Activated CD4-positive, alpha-beta T cell treated with anti-CD3 and anti-CD28 coated beads for 1 hour (primary cell): Measurements from ENCODE around the gene BCL2L14.
"Not testable (repeated sequence)": the region's sequence is repeated elsewhere in the genome, so short reads cannot be mapped to it uniquely, and the experiment has no call there.

Experiments used
- DNase-seq: peaks from one replicate; pipeline ENCODE4 v3.0.0-alpha.2; 2020

The BCL2L14 gene

DNA sequence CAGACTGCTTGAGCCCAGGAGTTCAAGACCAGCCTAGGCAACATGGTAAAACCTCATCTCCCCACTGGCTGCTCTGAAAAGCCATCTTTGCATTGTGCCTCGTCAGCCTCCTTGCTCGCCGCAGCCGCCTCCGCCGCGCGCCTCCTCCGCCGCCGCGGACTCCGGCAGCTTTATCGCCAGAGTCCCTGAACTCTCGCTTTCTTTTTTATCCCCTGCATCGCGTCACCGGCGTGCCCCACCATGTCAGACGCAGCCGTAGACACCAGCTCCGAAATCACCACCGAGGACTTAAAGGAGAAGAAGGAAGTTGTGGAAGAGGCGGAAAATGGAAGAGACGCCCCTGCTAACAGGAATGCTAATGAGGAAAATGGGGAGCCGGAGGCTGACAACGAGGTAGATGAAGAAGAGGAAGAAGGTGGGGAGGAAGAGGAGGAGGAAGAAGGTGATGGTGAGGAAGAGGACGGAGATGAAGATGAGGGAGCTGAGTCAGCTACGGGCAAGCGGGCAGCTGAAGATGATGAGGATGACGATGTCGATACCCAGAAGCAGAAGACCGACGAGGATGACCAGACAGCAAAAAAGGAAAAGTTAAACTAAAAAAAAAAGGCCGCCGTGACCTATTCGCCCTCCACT is 40.3 kb downstream of the BCL2L14 start:
- not testable (repeated sequence) for DNase-seq

DNA sequence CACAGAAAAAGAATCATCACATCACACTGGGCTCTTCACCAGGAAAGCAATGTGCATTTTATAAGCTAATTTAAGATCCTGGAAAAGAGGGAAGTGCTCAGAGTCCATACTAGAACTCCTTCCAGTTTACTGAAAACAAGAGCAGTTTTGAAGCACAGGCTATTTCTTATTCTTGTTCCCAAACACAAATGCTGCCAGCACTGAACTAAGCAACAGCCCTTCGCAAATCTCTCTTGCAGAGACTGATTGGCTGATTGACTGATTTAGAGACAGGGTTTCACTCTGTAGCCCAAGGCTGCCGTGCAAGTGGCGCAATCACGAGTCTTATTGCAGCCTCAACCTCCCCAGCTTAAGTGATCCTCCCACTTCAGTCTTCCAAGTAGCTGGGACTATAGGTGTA is 44.8 kb downstream of the BCL2L14 start:
- no peak for DNase-seq

DNA sequence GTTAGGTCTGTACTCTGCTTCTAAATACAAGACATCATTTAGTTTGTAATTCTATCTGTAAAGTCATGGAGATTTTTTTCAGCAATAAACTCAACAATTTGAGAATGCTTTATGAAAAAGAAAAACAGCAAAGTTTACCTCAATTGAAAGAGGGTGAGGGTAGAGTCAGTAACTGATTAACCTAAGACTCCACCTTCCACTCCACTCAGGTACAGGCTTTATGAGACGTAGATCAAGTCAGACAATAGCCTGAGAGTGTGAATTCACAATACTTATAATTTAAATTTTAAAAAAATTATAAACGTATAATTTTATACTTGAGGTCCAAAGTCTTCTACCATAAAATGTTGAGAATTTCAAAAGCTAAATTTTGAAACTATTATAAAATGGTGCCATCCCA is 45.9 kb downstream of the BCL2L14 start:
- DNase-seq, result no peak

DNA sequence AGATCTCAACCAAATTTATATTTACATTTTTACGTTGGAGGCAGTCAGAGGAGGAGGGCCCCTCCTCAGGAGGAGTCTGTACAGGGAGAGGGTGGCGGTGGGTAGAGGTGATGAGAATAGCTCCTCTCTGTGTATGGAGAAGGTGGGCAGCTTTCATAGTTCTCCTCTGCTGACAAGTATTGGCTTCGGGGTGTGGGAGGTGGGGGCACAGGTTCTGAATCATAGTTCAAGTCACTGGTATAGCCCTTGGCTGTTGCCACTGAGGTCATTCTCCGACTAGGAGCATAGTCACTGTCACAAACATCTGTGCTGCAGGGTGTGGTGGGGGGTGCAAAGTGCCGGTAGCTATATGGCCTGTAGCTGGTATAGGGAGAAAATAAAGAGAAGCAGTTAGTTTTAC is 50.3 kb downstream of the BCL2L14 start:
- no peak for DNase-seq

DNA sequence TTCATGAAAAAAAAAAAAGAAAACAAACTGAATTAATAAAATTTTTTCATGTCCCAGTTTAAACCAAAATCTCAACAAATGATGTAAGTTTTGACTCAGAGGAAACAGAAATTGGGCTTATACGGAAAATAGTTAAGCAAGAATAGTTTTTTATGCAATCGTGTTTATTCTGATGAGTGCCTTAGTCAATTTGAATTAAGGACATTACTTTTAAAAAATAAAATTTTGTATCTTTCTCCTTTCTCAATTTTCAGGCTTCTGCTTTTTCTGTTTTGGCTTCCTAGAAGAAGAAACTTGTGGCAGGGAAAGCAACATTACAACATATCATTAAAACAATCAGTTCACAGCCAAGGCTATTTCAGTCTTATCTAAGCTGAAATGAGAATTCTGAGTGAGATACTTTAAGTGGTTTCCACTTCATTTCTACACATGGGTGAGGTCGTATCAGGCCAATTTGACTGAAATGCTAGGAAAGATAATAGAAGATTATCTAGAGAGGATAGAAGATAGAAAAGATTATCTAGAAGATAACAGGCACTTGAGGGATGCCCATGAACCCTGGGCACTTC is 52.4 kb downstream of the BCL2L14 start:
- DNase-seq, result no peak

DNA sequence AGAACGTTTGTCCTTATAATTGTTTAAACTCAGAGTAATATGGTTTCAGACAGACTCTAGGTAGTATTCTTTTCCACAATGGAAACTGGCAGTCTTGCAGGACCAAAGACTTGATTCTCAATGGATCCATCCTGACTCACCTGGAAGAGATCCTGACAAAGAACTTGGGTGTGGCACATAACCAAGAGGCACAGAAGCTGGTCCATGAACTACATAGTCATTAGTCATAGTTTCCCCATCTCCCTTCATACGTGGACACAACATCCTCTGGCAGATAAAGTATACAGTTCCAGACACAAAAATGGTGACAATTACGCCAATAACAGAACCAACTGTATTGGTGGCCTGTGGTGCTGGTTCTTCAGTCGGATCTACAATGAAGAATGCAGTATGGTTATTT is 55.8 kb downstream of the BCL2L14 start:
- DNase-seq, result no peak

DNA sequence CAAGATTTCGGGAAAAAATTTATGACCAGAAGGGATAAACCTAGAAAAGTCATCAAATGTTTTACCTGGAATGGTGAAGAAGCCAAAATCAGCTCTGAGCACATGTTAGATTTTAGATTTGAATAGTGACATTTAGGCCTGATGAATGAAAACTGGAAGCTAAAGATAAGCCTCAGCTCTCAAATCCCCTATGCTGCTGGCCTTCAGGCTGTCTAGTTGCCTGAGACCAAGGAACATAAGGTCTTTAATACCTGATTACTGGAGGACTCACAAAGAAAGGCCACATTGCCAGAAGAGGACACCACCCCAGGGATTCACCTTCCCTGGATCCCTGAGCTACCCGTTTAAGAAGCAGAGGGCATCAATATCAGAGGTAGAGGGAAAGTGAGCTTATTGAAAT is 56.6 kb downstream of the BCL2L14 start:
- DNase-seq, result no peak

DNA sequence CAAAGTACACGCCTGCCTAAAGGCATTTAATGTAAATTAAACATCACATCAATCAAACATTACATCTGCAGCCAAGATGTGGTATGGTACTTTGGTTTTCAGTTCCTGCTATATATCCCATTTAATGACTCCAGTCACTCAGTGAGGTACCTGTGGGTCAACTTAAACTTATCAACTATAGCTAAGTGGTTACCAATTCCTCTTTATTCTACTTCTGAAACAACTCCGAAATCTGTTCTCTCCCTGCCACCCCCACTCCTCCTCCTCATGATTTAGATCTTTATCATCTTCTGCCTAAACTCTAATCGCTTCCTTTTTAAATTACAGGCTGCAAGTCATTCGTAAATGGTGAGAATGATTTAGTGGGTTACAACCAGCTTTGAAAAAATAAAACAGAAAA is 57.9 kb downstream of the BCL2L14 start:
- DNase-seq, result no peak

DNA sequence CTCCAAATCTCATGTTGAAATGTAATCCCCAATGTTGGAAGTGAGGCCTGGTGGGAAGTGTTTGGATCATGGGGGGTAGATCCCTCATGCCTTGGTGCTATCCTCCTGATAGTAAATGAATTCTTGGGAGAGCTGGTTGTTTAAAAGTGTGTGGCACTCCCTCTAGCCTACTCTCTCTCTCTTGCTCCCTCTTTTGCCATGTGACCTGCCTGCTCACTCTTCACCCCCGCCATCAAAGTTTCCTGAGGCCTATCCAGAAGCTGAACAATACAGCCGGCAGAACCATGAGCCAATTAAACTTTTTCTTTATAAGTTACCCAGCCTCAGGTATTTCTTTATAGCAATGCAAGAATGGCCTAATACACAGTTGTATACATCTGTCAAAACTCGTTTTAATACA is 62.5 kb downstream of the BCL2L14 start:
- no peak for DNase-seq

DNA sequence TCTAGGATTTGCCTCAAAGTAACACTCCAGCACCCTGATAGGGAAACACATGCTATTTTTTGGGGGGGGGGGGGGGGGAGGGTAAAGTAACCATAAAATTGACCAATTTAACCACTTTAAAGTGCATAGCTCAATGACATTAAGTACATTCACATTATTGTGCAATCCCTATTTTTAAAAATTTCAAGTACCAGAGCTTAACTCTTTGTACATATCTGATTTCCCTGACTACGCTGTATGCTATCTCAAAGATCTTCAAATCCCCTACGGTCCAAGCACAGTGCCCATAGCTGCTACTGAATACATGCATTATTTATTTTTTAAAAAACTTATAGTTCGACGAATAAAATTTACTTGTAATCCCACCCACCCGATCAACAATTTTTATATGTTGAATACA is 63.0 kb downstream of the BCL2L14 start:
- DNase-seq, result no peak

DNA sequence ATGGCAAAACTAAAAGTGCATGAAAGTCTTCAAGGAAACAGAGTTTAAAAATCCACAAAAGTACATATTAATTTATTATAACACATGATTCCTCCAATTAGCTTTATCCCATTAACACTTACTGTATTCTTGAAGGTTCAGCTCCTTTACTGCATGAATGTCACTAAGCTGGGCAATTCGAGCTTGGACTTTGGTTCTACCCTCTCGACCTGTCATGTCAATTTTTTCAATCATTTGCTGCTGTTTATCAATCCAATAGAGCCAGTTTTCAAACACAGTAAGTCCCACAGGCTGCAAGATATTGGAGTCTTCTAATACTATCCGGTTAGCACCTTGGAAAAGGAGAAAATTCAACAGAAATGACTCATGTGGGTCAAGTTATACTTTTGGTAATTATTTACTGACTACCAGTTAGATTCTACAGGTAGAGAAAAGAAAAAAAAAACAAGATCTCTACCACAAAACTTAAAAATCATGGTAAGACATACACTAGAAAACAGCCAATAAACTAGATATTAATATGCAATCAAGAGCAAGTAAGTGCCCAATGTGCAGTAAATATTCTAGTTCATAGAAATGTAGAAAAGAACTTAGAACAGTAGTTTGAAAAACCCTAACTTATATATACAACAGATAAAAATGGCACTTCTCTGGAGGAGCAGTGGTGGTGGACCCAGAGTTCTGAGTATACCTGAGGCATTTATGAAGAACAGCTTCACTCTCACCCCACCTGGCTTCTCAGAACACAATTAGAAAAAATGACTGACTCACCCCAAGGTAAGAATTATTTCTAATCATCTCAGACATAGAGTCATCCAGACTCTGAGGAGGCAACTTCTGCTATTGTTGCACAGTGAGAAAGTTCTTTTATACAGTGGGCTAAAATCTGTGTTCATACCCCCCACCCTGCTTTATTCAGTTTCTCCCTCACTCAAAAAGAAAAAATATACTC is 67.7 kb downstream of the BCL2L14 start:
- no peak for DNase-seq

DNA sequence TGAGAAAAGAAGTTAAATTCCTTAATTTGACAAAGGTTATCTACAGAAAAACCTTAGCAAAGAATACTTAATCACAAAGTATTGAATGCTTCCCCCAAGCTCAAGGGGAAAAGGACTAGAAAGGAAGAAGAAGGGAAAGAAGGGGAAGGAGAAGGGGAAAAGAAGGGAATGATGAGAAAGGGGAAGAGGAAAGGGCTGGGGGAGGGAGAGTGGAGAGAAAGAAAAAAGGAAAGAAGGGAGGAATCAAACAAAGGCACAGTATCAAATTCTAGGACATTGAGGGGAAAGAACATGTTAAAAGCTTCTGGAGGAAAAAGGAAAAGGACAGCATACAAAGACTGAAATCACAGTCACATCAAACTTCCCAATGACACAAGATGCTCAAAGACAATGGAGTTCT is 70.3 kb downstream of the BCL2L14 start:
- no peak for DNase-seq

DNA sequence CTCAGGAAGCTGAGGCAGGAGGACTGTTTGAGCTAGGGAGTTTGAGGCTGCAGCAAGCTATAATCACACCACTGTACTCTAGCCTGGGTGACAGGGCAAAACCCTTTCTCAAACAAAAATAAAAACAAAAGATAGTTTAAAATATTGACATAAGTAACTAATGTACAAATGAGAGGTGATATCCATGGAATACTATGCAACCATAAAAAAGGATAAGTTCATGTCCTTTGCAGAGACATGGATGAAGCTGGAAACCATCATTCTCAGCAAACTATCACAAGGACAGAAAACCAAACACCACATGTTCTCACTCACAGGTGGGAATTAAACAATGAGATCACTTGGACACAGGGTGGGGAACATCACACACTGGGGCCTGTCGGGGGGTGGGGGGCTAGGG is 73.8 kb downstream of the BCL2L14 start:
- not testable (repeated sequence) for DNase-seq

DNA sequence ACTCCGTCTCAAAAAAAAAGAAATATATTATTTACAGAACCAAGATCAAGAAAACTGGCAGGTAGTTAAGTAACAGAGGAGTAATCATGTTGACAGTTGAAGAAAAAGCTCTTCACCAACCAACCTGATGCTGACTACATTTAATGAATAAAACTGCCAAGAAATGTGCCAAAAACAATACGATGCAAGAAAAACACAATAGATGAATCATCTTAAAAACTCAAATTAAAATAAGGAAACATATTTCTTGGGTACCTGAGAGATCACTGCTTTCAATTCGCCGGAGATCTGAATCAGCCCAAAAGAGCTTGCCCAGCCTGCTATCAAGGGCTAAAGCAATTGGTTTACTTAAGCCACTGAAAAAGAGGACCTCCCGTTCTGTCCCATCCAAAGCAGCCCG is 76.4 kb downstream of the BCL2L14 start:
- no peak for DNase-seq
